GM18867 (cell line): ENCODE data around the gene RASGRF2.
"Not testable (repeated sequence)": the region's sequence is repeated elsewhere in the genome, so short reads cannot be mapped to it uniquely, and the experiment has no call there.

ENCODE experiments used
- ATAC-seq: cut with Tn5 transposase; IDR thresholded peaks from one replicate; pipeline ENCODE4 v1.9.1; 2021; ENCODE audit warnings: mild to moderate bottlenecking, moderate library complexity; ENCODE audit not compliant: unreplicated experiment

RASGRF2 gene

GRCh38 chr5:81018608-81019007 lies 58.4 kb downstream of the RASGRF2 start:
- ATAC-seq, result not testable (repeated sequence)

- no peak for ATAC-seq
Observed at GRCh38 chr5:81019748-81020147, 59.6 kb downstream of the RASGRF2 start.

- ATAC-seq, result no peak
Observed at GRCh38 chr5:81020478-81021167, 60.5 kb downstream of the RASGRF2 start.

- ATAC-seq, result no peak
Observed at GRCh38 chr5:81021486-81021885, 61.3 kb downstream of the RASGRF2 start.

GRCh38 chr5:81021951-81022687 lies 62.0 kb downstream of the RASGRF2 start:
- no peak for ATAC-seq

GRCh38 chr5:81022688-81023084 lies 62.5 kb downstream of the RASGRF2 start:
- no peak for ATAC-seq

- no peak for ATAC-seq
Observed at GRCh38 chr5:81023261-81023970, 63.3 kb downstream of the RASGRF2 start.

- no peak for ATAC-seq
Observed at GRCh38 chr5:81027481-81028058, 67.4 kb downstream of the RASGRF2 start.

GRCh38 chr5:81028888-81029287 lies 68.7 kb downstream of the RASGRF2 start:
- not testable (repeated sequence) for ATAC-seq

GRCh38 chr5:81029736-81030135 lies 69.6 kb downstream of the RASGRF2 start:
- not testable (repeated sequence) for ATAC-seq

GRCh38 chr5:81030236-81031034 lies 70.3 kb downstream of the RASGRF2 start:
- ATAC-seq, result not testable (repeated sequence)

GRCh38 chr5:81035522-81035921 lies 75.4 kb downstream of the RASGRF2 start:
- no peak for ATAC-seq

- ATAC-seq, result no peak
Observed at GRCh38 chr5:81038495-81038894, 78.3 kb downstream of the RASGRF2 start.

- ATAC-seq, result peak; percentile 45
Observed at GRCh38 chr5:81044868-81045267, 84.7 kb downstream of the RASGRF2 start.

- no peak for ATAC-seq
Observed at GRCh38 chr5:81045389-81045807, 85.2 kb downstream of the RASGRF2 start.

- ATAC-seq, result no peak
Observed at GRCh38 chr5:81046041-81046440, 85.9 kb downstream of the RASGRF2 start.

GRCh38 chr5:81052325-81052724 lies 92.2 kb downstream of the RASGRF2 start:
- ATAC-seq, result no peak

- not testable (repeated sequence) for ATAC-seq
Observed at GRCh38 chr5:81053282-81053681, 93.1 kb downstream of the RASGRF2 start.

GRCh38 chr5:81058121-81058520 lies 98.0 kb downstream of the RASGRF2 start:
- ATAC-seq, result no peak

GRCh38 chr5:81065492-81065891 lies 105.3 kb downstream of the RASGRF2 start:
- ATAC-seq, result no peak

GRCh38 chr5:81066102-81066501 lies 105.9 kb downstream of the RASGRF2 start:
- no peak for ATAC-seq
